ENCODE data around the gene ATP10B.

Gene ATP10B

DNA sequence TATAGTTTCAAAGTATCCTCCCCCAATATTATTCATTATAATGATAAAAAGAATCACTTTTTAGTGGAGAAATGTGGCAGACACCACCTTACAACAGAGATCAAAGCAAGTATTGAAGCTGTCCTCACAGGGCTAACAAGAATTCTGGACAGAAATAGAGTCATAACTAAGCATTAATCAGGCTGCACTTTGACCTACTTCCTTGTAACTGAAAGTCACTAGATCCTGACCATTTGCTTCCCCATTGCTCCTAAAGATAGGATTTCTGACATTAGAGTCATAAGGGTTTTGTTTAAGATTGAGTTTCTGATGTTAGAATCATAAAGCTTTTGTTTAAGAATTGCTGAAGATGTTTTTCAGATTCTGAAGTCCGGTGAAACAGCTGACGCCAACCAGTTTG lies 159.7 kb downstream of the ATP10B start:
- H3K9ac ChIP-seq (ENCODE audit: low read length): no peak overlapping the region
- no peak for TF ChIP-seq EZH2phosphoT487 (conservative IDR thresholded peaks at IDR 0.05; ENCODE audit: low read length)
- TF ChIP-seq, protein P1, sequence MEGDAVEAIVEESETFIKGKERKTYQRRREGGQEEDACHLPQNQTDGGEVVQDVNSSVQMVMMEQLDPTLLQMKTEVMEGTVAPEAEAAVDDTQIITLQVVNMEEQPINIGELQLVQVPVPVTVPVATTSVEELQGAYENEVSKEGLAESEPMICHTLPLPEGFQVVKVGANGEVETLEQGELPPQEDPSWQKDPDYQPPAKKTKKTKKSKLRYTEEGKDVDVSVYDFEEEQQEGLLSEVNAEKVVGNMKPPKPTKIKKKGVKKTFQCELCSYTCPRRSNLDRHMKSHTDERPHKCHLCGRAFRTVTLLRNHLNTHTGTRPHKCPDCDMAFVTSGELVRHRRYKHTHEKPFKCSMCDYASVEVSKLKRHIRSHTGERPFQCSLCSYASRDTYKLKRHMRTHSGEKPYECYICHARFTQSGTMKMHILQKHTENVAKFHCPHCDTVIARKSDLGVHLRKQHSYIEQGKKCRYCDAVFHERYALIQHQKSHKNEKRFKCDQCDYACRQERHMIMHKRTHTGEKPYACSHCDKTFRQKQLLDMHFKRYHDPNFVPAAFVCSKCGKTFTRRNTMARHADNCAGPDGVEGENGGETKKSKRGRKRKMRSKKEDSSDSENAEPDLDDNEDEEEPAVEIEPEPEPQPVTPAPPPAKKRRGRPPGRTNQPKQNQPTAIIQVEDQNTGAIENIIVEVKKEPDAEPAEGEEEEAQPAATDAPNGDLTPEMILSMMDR (IDR thresholded peaks at IDR 0.05; ENCODE audit: insufficient read depth, low read length, poor library complexity, severe bottlenecking): no peak
- no peaks in the 10 kb centered on the region for H3K36me3 ChIP-seq (ENCODE audit: low read length)
- H3K9me2 ChIP-seq (replicated peaks; ENCODE audit: insufficient read depth, low read length): no peaks in the 10 kb centered on the region
- no peaks in the 10 kb centered on the region for H3K27me3 ChIP-seq (ENCODE audit: low read length)
- no peaks in the 10 kb centered on the region for H4K20me1 ChIP-seq (ENCODE audit: low read depth, low read length)
- no peak overlapping the region for H3K27ac ChIP-seq (ENCODE audit: low read depth, low read length)
- H3K9me3 ChIP-seq (ENCODE audit: insufficient read depth, low read length): no peaks in the 10 kb centered on the region
- no peaks in the 10 kb centered on the region for H3F3A ChIP-seq (ENCODE audit: insufficient read depth)
- H2AFZ ChIP-seq (ENCODE audit: low read depth, low read length, severe bottlenecking): no peak overlapping the region
- H3K4me3 ChIP-seq (ENCODE audit: insufficient read depth, low read length, poor library complexity, severe bottlenecking): no peak overlapping the region
- H3K4me2 ChIP-seq (ENCODE audit: low read depth, low read length, poor library complexity, severe bottlenecking): no peak overlapping the region
- no peaks in the 10 kb centered on the region for H3K79me2 ChIP-seq (ENCODE audit: insufficient read depth, low read length)

DNA sequence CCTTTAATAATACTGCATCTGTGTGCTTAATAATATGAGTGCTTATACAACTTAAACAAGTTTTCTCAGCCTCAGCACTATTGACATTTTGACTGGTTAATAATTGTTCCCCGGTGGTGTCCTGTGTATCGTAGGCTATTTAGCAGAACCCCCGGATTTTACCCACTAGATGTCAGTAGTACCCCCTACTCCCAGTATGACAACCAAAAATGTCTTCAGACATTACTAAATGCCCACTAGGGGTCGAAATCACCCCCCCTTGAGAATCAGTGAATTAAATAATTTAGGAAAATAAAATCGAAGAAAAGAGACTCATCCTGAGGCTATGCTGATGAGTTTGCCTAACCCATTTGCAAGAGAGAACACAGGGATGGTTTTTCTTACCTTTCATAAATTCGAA lies 166.3 kb downstream of the ATP10B start:
- Histone ChIP-seq H4K20me1 (ENCODE audit: low read depth, low read length) (no peaks in the 10 kb centered on the region), H3K4me3 (ENCODE audit: insufficient read depth, low read length, poor library complexity, severe bottlenecking) (no peak overlapping the region), H3K4me2 (ENCODE audit: low read depth, low read length, poor library complexity, severe bottlenecking) (no peak overlapping the region), H3K9me2 (replicated peaks; ENCODE audit: insufficient read depth, low read length) (no peaks in the 10 kb centered on the region), H3K79me2 (ENCODE audit: insufficient read depth, low read length) (no peaks in the 10 kb centered on the region), H3K27ac (ENCODE audit: low read depth, low read length) (no peak overlapping the region), H3F3A (ENCODE audit: insufficient read depth) (no peaks in the 10 kb centered on the region), H3K9ac (ENCODE audit: low read length) (no peak overlapping the region), H2AFZ (ENCODE audit: low read depth, low read length, severe bottlenecking) (no peak overlapping the region), H3K27me3 (ENCODE audit: low read length) (no peaks in the 10 kb centered on the region), H3K9me3 (ENCODE audit: insufficient read depth, low read length) (no peaks in the 10 kb centered on the region), H3K36me3 (ENCODE audit: low read length) (no peaks in the 10 kb centered on the region)
- no peak for TF ChIP-seq EZH2phosphoT487 (conservative IDR thresholded peaks at IDR 0.05; ENCODE audit: low read length)
- TF ChIP-seq, protein P1 (IDR thresholded peaks at IDR 0.05; ENCODE audit: insufficient read depth, low read length, poor library complexity, severe bottlenecking): peak; percentile 30

DNA sequence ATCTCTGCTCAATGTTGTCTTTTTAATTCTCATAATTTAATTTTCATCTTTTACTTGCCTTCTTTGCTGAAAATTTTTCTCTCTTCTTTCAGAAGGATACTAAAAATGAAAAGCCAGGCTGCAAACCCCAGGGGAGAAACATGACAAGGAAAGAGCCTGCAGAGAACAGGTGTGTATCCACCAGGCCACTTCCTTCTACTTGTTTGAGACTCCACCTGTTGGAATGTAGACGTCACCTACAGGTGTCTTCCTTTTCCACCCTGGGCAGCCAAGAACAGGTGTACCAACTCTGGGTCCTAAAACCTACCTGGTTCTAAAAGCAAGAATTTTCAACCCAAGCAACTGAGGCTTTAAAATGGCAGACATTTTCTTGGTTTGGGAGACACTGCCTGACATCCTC lies 166.8 kb downstream of the ATP10B start:
- Histone ChIP-seq H3K4me2 (ENCODE audit: low read depth, low read length, poor library complexity, severe bottlenecking) (no peak overlapping the region), H3K27me3 (ENCODE audit: low read length) (no peaks in the 10 kb centered on the region), H3K27ac (ENCODE audit: low read depth, low read length) (no peak overlapping the region), H3K4me3 (ENCODE audit: insufficient read depth, low read length, poor library complexity, severe bottlenecking) (no peak overlapping the region), H3K9ac (ENCODE audit: low read length) (no peak overlapping the region), H3K9me3 (ENCODE audit: insufficient read depth, low read length) (no peaks in the 10 kb centered on the region), H2AFZ (ENCODE audit: low read depth, low read length, severe bottlenecking) (no peak overlapping the region), H3K79me2 (ENCODE audit: insufficient read depth, low read length) (no peaks in the 10 kb centered on the region), H3K36me3 (ENCODE audit: low read length) (no peaks in the 10 kb centered on the region), H4K20me1 (ENCODE audit: low read depth, low read length) (no peaks in the 10 kb centered on the region), H3K9me2 (replicated peaks; ENCODE audit: insufficient read depth, low read length) (no peaks in the 10 kb centered on the region), H3F3A (ENCODE audit: insufficient read depth) (no peaks in the 10 kb centered on the region)
- TF ChIP-seq, protein P1 (IDR thresholded peaks at IDR 0.05; ENCODE audit: insufficient read depth, low read length, poor library complexity, severe bottlenecking): no peak
- no peak for TF ChIP-seq EZH2phosphoT487 (conservative IDR thresholded peaks at IDR 0.05; ENCODE audit: low read length)
